Dendritic cell treated with granulocyte-macrophage colony-stimulating factor and Interleukin-4, amounts not matched to agents 40 ng/mL and 50 ng/mL, for 4 days (primary cell): ENCODE measurements around the gene FAM47A.

Experiments
- H3K27ac Mint-ChIP-seq: one replicate; pipeline ENCODE4 v1.8.0; 2022; ENCODE audit warnings: mild to moderate bottlenecking, mixed read lengths
- H3K27me3 Mint-ChIP-seq: one replicate; pipeline ENCODE4 v1.8.0; 2022; ENCODE audit warnings: mild to moderate bottlenecking, mixed read lengths
- H3K36me3 Mint-ChIP-seq: one replicate; pipeline ENCODE4 v1.8.0; 2022; ENCODE audit warnings: low read depth, mixed read lengths
- H3K4me1 Mint-ChIP-seq: one replicate; pipeline ENCODE4 v1.8.0; 2022; ENCODE audit warnings: low read depth, mixed read lengths
- H3K4me3 Mint-ChIP-seq: one replicate; pipeline ENCODE4 v1.8.0; 2022; ENCODE audit warnings: mild to moderate bottlenecking, moderate library complexity, mixed read lengths
- H3K9me3 Mint-ChIP-seq: one replicate; pipeline ENCODE4 v1.8.0; 2022; ENCODE audit warnings: mixed read lengths
- intact Hi-C: fragments of 100-400 bp; cut with micrococcal nuclease; formaldehyde crosslinking; loops from one replicate; pipeline ENCODE4 v1.15.0; 2022

FAM47A gene

GRCh38 chrX:34132028-34132427 is at the start of gene FAM47A:
Gene FAM47A, minus strand, starts transcription at chrX:34132314. Its CDS starts 36 bp downstream, at chrX:34132278.
- intact Hi-C loops, result no loop called here
- Mint-ChIP-seq H3K36me3 (no peaks in the 10 kb centered on the region), H3K27me3 (no peaks in the 10 kb centered on the region), H3K4me3 (no peak within 1 kb of the TSS), H3K27ac (no peak within 1 kb of the TSS), H3K4me1 (no peaks in the 10 kb centered on the region), H3K9me3 (peaks cover 7% of the 10 kb centered on the region)

GRCh38 chrX:34147345-34147744 is 15.2 kb upstream of the FAM47A start:
- H3K36me3 Mint-ChIP-seq, result no peaks in the 10 kb centered on the region

GRCh38 chrX:34146906-34147305 is 14.8 kb upstream of the FAM47A start:
- no peaks in the 10 kb centered on the region for H3K4me1 Mint-ChIP-seq

More at GRCh38 chrX:34147345-34147744, 15.2 kb upstream of the FAM47A start:
- no peak overlapping the region for H3K4me3 Mint-ChIP-seq
- no peaks in the 10 kb centered on the region for H3K4me1 Mint-ChIP-seq
- intact Hi-C loops, result no loop called here
- no peak overlapping the region for H3K27ac Mint-ChIP-seq
- H3K9me3 Mint-ChIP-seq, result peaks cover 8% of the 10 kb centered on the region
- H3K27me3 Mint-ChIP-seq, result no peaks in the 10 kb centered on the region

GRCh38 chrX:34144246-34144645 is 12.1 kb upstream of the FAM47A start:
- Mint-ChIP-seq H3K9me3 (peaks cover 8% of the 10 kb centered on the region), H3K4me3 (no peak overlapping the region), H3K27ac (no peak overlapping the region), H3K27me3 (no peaks in the 10 kb centered on the region), H3K36me3 (no peaks in the 10 kb centered on the region), H3K4me1 (no peaks in the 10 kb centered on the region)
- intact Hi-C loops, result no loop called here

More at GRCh38 chrX:34146906-34147305, 14.8 kb upstream of the FAM47A start:
- no peaks in the 10 kb centered on the region for H3K36me3 Mint-ChIP-seq
- H3K9me3 Mint-ChIP-seq, result peaks cover 8% of the 10 kb centered on the region
- H3K4me3 Mint-ChIP-seq, result no peak overlapping the region
- no peaks in the 10 kb centered on the region for H3K27me3 Mint-ChIP-seq
- intact Hi-C loops, result no loop called here
- H3K27ac Mint-ChIP-seq, result no peak overlapping the region

- Mint-ChIP-seq H3K27me3 (no peaks in the 10 kb centered on the region), H3K4me1 (no peaks in the 10 kb centered on the region)
Measured at GRCh38 chrX:34140816-34141215, 8.7 kb upstream of the FAM47A start.

GRCh38 chrX:34130980-34131744 is 952 bp downstream of the FAM47A start:
- intact Hi-C loops, result no loop called here
- Mint-ChIP-seq H3K4me3 (no peak overlapping the region), H3K36me3 (no peaks in the 10 kb centered on the region), H3K27ac (no peak overlapping the region), H3K4me1 (no peaks in the 10 kb centered on the region), H3K9me3 (peaks cover 8% of the 10 kb centered on the region), H3K27me3 (no peaks in the 10 kb centered on the region)

More at GRCh38 chrX:34140816-34141215, 8.7 kb upstream of the FAM47A start:
- Mint-ChIP-seq H3K36me3 (no peaks in the 10 kb centered on the region), H3K4me3 (no peak overlapping the region), H3K27ac (no peak overlapping the region), H3K9me3 (no peaks in the 10 kb centered on the region)
- intact Hi-C loops, result no loop called here

- Mint-ChIP-seq H3K36me3 (no peaks in the 10 kb centered on the region), H3K27me3 (no peaks in the 10 kb centered on the region), H3K9me3 (peaks cover 8% of the 10 kb centered on the region), H3K4me1 (no peaks in the 10 kb centered on the region), H3K27ac (no peak overlapping the region), H3K4me3 (no peak overlapping the region)
- intact Hi-C loops, result no loop called here
Measured at GRCh38 chrX:34130501-34130900, 1.6 kb downstream of the FAM47A start.

- Mint-ChIP-seq H3K9me3 (peaks cover 8% of the 10 kb centered on the region), H3K4me3 (no peak overlapping the region), H3K27ac (no peak overlapping the region), H3K27me3 (no peaks in the 10 kb centered on the region), H3K36me3 (no peaks in the 10 kb centered on the region), H3K4me1 (no peaks in the 10 kb centered on the region)
- intact Hi-C loops, result no loop called here
Measured at GRCh38 chrX:34126011-34126410, 6.1 kb downstream of the FAM47A start.

- Mint-ChIP-seq H3K4me3 (no peak overlapping the region), H3K4me1 (no peaks in the 10 kb centered on the region), H3K36me3 (no peaks in the 10 kb centered on the region), H3K9me3 (no peaks in the 10 kb centered on the region), H3K27me3 (no peaks in the 10 kb centered on the region), H3K27ac (no peak overlapping the region)
- intact Hi-C loops, result no loop called here
Measured at GRCh38 chrX:34119122-34119521, 13.0 kb downstream of the FAM47A start.

GRCh38 chrX:34112459-34112858 is 19.7 kb downstream of the FAM47A start:
- intact Hi-C loops, result no loop called here

More at GRCh38 chrX:34112459-34112858, 19.7 kb downstream of the FAM47A start:
- Mint-ChIP-seq H3K36me3 (no peaks in the 10 kb centered on the region), H3K9me3 (no peaks in the 10 kb centered on the region), H3K27me3 (no peaks in the 10 kb centered on the region), H3K27ac (no peak overlapping the region), H3K4me3 (no peak overlapping the region), H3K4me1 (no peaks in the 10 kb centered on the region)
